ENCODE measurements around the gene MUC13.

Gene MUC13

GRCh38 chr3:124883766-124884473 is 50.6 kb downstream of the MUC13 start:
- DNase-seq (ENCODE audit: extremely low spot score): no peak
- ChIA-PET POLR2A (no interaction called here), CTCF (no interaction called here)
- no peak for TF ChIP-seq L3MBTL2 (conservative IDR thresholded peaks at IDR 0.05)

DNA sequence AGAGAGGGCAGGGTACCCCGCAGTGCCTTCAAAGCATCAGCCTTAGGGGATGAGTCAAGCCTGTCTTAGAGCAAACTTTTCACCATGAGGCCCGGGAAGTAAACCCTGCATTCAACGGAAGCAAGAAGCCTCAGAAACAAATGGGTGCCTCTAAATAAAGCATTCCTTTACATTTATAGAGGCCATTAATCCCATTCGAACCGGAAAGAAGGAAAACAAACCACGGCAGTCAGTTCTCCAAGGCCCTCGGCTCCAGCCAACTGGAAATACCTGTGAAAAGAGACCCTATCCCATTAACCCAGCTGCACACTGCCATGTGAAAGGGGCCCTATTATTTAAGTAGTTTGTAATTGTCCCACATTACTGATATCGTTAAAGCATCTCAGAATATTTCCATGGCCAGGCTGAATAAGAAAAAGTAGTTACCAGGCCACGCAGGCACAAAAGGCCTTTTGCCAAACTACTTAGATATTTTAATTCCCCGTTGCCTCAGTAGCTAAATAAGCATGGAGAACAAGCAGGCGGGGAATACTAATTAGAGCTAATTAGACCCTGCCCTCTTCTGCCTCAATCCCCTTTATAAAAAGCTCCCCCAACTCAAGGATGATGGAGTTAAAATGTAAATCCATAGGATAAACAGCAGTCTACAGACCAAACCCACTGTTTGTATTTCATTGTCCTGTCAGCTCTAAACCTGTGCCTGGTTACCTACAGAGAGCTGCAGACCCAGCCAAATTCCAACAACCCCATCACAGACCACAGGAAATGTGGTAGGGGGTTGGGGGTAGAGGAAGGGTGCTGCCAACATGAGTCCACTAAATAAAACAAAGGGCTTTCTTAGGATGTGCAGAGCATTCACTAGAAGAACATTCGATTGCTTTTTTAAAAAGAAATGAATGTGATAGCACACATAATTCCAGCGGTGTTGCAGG is 51.5 kb downstream of the MUC13 start:
- CTCF ChIA-PET: interaction anchor here (1.0 kb wide), 1 partner anchor 116 kb away, joined by 3 read pairs; no protein-coding TSS in a partner anchor
- no peak for TF ChIP-seq FOXM1 (IDR thresholded peaks at IDR 0.05; ENCODE audit: borderline replicate concordance)
- no peak for TF ChIP-seq FOXA1 (IDR thresholded peaks at IDR 0.05)
- no peak for TF ChIP-seq FOXK2 (IDR thresholded peaks at IDR 0.05)
- no peak for TF ChIP-seq NFRKB (IDR thresholded peaks at IDR 0.05)
- no peak for TF ChIP-seq HDGF (IDR thresholded peaks at IDR 0.05; ENCODE audit: borderline replicate concordance)
- no peak for TF ChIP-seq SP1 (IDR thresholded peaks at IDR 0.05)
- no peak for TF ChIP-seq TARDBP (IDR thresholded peaks at IDR 0.05)
- no peak for TF ChIP-seq ZNF384 (IDR thresholded peaks at IDR 0.05)
- DNase-seq (ENCODE audit: extremely low spot score): no peak
- POLR2A ChIA-PET: no interaction called here

DNA sequence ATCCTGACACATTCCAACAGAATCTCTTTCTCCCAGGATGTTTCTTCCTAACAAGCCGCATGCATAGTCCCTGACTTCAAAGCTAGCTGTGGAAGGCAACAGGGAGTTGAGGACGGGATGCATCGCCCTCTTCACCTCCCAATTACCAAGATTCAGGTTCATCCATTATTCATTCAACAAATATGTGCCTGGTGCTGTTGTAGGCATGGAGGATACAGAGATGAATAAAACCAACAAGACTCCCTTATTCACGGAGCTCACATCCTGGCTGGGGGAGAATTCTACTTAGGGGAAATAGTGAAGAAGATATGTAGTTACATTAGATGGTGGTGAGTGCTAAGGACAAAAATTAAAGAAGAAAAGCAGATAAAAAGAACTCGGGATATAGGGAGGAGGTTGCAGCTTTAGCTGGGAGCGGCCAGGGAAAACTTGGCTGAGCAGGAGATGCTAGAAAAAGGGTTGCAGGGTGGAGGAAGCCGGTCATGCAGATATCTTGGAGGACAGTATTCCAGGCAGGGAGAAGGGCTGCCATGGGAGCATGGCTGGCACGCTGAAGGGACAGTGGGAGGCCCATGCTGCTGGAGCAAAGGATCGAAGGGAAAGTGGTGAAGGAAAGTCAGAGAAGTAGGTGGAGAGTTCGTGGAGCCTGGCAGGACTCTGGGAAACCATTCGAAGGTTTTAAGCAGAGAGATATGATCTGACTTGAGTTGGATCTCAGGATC is 52.4 kb downstream of the MUC13 start:
- POLR2A ChIA-PET: no interaction called here
- TF ChIP-seq CTBP1 (IDR thresholded peaks at IDR 0.05; ENCODE audit: borderline replicate concordance): no peak
- no peak for TF ChIP-seq L3MBTL2 (conservative IDR thresholded peaks at IDR 0.05)
- no peak for TF ChIP-seq FOXK2 (IDR thresholded peaks at IDR 0.05)
- no peak for TF ChIP-seq FOXM1 (IDR thresholded peaks at IDR 0.05; ENCODE audit: borderline replicate concordance)
- TF ChIP-seq ARNT (IDR thresholded peaks at IDR 0.05): no peak
- no peak for TF ChIP-seq TARDBP (IDR thresholded peaks at IDR 0.05)
- CTCF ChIA-PET: interaction anchor here (1.0 kb wide), 1 partner anchor 115 kb away, joined by 3 read pairs; no protein-coding TSS in a partner anchor
- no peak for DNase-seq (ENCODE audit: extremely low spot score)

GRCh38 chr3:124879337-124879680 is 55.2 kb downstream of the MUC13 start:
- TF ChIP-seq TARDBP (IDR thresholded peaks at IDR 0.05) (no peak), SUZ12 (IDR thresholded peaks at IDR 0.05) (no peak), HDGF (IDR thresholded peaks at IDR 0.05; ENCODE audit: borderline replicate concordance) (no peak), FOXK2 (IDR thresholded peaks at IDR 0.05) (no peak), BHLHE40 (IDR thresholded peaks at IDR 0.05; ENCODE audit: borderline replicate concordance) (no peak), FOXA1 (IDR thresholded peaks at IDR 0.05) (no peak), NFRKB (IDR thresholded peaks at IDR 0.05) (no peak), SP1 (IDR thresholded peaks at IDR 0.05) (no peak), ELF4 (IDR thresholded peaks at IDR 0.05) (no peak), ARNT (IDR thresholded peaks at IDR 0.05) (no peak), CTBP1 (IDR thresholded peaks at IDR 0.05; ENCODE audit: borderline replicate concordance) (no peak), ZNF384 (IDR thresholded peaks at IDR 0.05) (no peak), LEF1 (IDR thresholded peaks at IDR 0.05; ENCODE audit: borderline replicate concordance) (no peak), L3MBTL2 (conservative IDR thresholded peaks at IDR 0.05) (no peak)
- TF ChIP-seq, protein P1, sequence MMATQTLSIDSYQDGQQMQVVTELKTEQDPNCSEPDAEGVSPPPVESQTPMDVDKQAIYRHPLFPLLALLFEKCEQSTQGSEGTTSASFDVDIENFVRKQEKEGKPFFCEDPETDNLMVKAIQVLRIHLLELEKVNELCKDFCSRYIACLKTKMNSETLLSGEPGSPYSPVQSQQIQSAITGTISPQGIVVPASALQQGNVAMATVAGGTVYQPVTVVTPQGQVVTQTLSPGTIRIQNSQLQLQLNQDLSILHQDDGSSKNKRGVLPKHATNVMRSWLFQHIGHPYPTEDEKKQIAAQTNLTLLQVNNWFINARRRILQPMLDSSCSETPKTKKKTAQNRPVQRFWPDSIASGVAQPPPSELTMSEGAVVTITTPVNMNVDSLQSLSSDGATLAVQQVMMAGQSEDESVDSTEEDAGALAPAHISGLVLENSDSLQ (IDR thresholded peaks at IDR 0.05): no peak
- CTCF ChIA-PET: no interaction called here
- no peak for DNase-seq (ENCODE audit: extremely low spot score)
- POLR2A ChIA-PET: interaction anchor here (0.6 kb wide), 1 partner anchor 496 kb away, joined by 3 read pairs; the partner anchor contains the start of gene ZNF148

DNA sequence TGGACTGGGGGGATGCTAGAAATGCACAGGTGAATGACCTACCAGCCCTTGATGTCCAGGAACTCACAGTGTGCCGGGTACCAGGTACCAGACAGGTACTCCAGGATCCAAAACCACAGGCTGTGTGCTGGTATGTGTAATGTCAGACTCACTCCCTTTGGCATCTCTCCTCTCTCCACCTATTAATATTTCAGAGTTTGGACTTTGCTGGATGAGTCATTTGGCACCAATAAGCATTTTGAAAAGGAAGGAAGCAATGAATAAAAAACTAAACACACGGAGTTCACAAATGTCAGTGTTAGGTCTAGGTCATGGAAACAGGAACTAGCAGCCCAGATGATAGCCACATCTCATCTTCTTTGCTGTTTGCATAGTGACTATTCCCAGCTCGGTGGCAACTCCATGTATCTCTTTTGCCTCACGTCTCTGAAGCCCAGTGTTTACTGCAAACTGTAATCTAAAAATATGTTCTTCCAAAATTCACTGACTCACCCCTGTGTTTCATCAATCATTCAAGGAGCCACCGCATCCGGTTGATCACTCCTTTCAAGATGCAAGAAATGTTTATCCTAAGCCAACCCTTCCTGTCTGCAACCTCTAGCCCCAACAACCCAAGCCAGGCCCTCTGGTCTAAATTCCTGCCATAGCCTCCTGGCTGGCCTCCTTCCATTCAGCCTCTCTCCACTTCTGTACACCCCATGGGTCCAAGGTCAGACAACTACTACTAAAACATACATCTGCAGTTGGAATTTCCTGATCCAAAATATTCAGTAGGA is 55.8 kb downstream of the MUC13 start:
- POLR2A ChIA-PET: interaction anchor here (0.6 kb wide), 1 partner anchor 496 kb away, joined by 3 read pairs; the partner anchor contains the start of gene ZNF148
- no peak for TF ChIP-seq TARDBP (IDR thresholded peaks at IDR 0.05)
- no peak for TF ChIP-seq HDGF (IDR thresholded peaks at IDR 0.05; ENCODE audit: borderline replicate concordance)
- TF ChIP-seq SP1 (IDR thresholded peaks at IDR 0.05): no peak
- no peak for TF ChIP-seq CTBP1 (IDR thresholded peaks at IDR 0.05; ENCODE audit: borderline replicate concordance)
- TF ChIP-seq ARNT (IDR thresholded peaks at IDR 0.05): no peak
- TF ChIP-seq FOXA1 (IDR thresholded peaks at IDR 0.05): no peak
- TF ChIP-seq ELF4 (IDR thresholded peaks at IDR 0.05): no peak
- DNase-seq (ENCODE audit: extremely low spot score): no peak
- CTCF ChIA-PET: interaction anchor here (1.1 kb wide), 1 partner anchor 23 kb away, joined by 3 read pairs; no protein-coding TSS in a partner anchor

- ChIA-PET POLR2A (interaction anchor here (1.2 kb wide), 1 partner anchor 9 kb away, joined by 3 read pairs; the partner anchor contains the start of gene ITGB5), CTCF (interaction anchor here (1.0 to 1.1 kb wide), 2 partner anchors 16 to 24 kb away, joined by 3 to 6 read pairs; no protein-coding TSS in a partner anchor)
- DNase-seq (ENCODE audit: extremely low spot score): no peak
- TF ChIP-seq FOXM1 (IDR thresholded peaks at IDR 0.05; ENCODE audit: borderline replicate concordance) (no peak), CTBP1 (IDR thresholded peaks at IDR 0.05; ENCODE audit: borderline replicate concordance) (no peak), SUZ12 (IDR thresholded peaks at IDR 0.05) (no peak), BHLHE40 (IDR thresholded peaks at IDR 0.05; ENCODE audit: borderline replicate concordance) (no peak)
Measured at GRCh38 chr3:124877674-124878073, 56.9 kb downstream of the MUC13 start.

Data from HEK293T (cell line).